Measurements from ENCODE around the gene AGFG2. TPM values are rescaled to one million over a fixed set of nuclear protein-coding genes. Genes with fewer than 3 reads are reported as not detected.
A peak's percentile ranks its signal among the peaks of the same experiment; 100 is the strongest.
"Not testable (repeated sequence)": the region's sequence is repeated elsewhere in the genome, so short reads cannot be mapped to it uniquely, and the experiment has no call there.

AGFG2 gene
- total RNA-seq, 1 donor from 2014 or later, result 22.9 TPM

DNA sequence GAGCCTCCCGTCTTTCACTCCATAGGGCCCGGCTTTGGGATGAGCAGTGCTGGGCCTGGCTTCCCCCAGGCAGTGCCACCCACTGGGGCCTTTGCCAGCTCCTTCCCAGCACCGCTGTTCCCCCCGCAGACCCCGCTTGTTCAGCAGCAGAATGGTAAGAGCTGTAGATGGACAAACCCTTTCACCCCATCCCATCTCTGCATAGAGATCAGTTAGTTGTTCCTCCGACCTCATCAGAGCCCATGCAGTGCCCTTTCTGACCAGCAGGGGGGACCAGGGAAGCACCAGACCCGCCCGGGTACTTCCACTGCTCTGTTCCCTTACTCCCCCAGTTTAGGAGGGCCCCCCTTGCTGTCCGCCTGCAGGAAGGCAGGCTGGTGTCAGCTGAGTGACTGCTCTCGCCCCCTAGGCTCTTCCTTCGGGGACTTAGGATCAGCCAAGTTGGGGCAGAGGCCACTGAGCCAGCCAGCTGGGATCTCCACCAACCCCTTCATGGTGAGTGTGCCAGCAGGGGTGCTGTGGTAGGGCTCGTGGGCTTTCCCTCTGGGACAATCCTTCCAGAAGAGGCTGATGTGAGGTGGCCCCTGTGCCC is 24.9 kb downstream of the AGFG2 start:
- DNase-seq (peak; percentile 87), ATAC-seq (peak; percentile 75 to 76)
- Histone ChIP-seq H3K27me3 (ENCODE audit: low read depth) (no peaks in the 10 kb centered on the region), H3K36me3 (peaks cover 35% of the 10 kb centered on the region), H3K4me1 (peaks cover 14% of the 10 kb centered on the region), H3K9me3 (no peaks in the 10 kb centered on the region), H3K27ac (no peak overlapping the region), H3K4me3 (no peak overlapping the region)
- TF ChIP-seq, protein P1, sequence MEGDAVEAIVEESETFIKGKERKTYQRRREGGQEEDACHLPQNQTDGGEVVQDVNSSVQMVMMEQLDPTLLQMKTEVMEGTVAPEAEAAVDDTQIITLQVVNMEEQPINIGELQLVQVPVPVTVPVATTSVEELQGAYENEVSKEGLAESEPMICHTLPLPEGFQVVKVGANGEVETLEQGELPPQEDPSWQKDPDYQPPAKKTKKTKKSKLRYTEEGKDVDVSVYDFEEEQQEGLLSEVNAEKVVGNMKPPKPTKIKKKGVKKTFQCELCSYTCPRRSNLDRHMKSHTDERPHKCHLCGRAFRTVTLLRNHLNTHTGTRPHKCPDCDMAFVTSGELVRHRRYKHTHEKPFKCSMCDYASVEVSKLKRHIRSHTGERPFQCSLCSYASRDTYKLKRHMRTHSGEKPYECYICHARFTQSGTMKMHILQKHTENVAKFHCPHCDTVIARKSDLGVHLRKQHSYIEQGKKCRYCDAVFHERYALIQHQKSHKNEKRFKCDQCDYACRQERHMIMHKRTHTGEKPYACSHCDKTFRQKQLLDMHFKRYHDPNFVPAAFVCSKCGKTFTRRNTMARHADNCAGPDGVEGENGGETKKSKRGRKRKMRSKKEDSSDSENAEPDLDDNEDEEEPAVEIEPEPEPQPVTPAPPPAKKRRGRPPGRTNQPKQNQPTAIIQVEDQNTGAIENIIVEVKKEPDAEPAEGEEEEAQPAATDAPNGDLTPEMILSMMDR (IDR thresholded peaks at IDR 0.05), result peak; percentile 96
- intact Hi-C loops (cut with DNase I), result loop anchor here (10.0 kb wide), 1 partner anchor 131 kb away; the partner anchor contains the start of gene GIGYF1

DNA sequence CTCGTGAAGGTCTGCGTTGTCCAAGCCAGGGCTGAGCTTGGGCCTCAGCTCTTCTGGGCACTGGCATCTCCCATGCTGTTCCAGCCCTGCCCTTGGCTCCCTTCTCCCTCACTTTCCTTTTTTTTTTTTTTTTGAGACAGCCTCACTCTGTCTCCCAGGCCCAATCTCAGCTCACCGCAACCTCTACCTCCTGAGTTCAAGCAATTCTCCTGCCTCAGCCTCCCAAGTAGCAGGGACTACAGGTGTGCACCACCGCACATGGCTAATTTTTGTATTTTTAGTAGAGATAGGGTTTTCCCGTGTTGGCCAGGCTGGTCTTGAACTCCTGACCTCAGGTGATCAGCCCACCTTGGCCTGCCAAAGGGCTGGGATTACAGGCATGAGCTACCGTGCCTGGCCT is 25.4 kb downstream of the AGFG2 start:
- Histone ChIP-seq H3K36me3 (peaks cover 35% of the 10 kb centered on the region), H3K4me1 (peaks cover 14% of the 10 kb centered on the region)
- not testable (repeated sequence) for H3K27ac ChIP-seq; H3K4me3 ChIP-seq; H3K9me3 ChIP-seq; ATAC-seq; DNase-seq; H3K27me3 ChIP-seq (ENCODE audit: low read depth)
- intact Hi-C loops (cut with DNase I), result loop anchor here (10.0 kb wide), 1 partner anchor 130 kb away; the partner anchor contains the start of gene GIGYF1

DNA sequence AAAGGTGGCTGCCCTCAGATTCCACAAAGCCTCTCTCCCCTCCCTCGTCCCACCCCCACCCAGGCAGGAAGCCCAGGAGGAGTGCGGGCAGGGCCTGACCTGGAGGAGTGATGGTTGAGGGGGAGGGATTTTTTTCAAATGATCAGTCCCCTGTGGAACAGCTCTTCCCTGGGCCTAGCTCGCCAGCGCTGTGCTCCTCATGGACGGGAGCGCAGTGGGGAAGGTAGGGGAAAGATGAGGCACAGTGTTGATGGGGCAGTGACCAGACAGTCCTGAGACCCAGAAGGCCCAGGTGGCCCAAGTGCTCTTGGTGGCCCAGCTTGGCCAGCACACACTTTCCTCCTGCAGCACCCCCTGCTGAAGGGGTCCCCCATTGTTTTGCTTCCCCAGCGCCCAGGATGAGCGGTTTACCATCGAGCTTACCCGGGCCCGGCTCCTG is 26.1 kb downstream of the AGFG2 start:
- H3K27ac ChIP-seq, result no peak overlapping the region
- no peaks in the 10 kb centered on the region for H3K9me3 ChIP-seq
- H3K36me3 ChIP-seq, result peaks cover 35% of the 10 kb centered on the region
- TF ChIP-seq, protein P1 (IDR thresholded peaks at IDR 0.05), result no peak
- no peak for DNase-seq
- H3K4me1 ChIP-seq, result peaks cover 15% of the 10 kb centered on the region
- no peak overlapping the region for H3K4me3 ChIP-seq
- no peak for ATAC-seq
- intact Hi-C loops (cut with DNase I), result loop anchor here (10.0 kb wide), 1 partner anchor 130 kb away; the partner anchor contains the start of gene GIGYF1
- no peaks in the 10 kb centered on the region for H3K27me3 ChIP-seq (ENCODE audit: low read depth)

DNA sequence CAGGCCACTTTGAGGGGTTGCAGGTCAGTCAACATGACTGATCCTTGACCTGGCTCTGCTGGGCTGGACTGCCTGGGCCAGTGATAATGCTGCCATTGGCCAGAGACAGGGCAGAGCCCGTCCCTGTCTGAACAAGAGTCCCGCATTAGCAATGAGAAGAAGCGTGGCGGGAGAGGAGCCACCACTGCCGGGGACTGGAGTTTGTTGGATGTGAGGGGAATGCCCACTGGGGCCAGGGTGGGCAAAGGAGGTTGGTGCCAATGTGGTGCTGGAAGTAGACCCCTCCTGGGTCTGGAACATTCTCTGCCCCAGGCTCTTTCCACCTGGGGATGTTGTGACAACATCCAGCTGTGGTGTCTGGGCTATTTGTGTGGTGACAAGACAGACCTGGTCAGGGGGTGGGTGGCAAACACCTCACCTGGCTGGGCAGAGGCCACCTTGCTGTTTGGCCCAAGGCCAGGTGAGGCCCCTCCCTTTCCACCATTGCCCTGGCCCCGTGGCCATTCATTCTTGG is 27.1 kb downstream of the AGFG2 start:
- Histone ChIP-seq H3K4me3 (no peak overlapping the region), H3K36me3 (peaks cover 35% of the 10 kb centered on the region), H3K27me3 (ENCODE audit: low read depth) (no peaks in the 10 kb centered on the region), H3K9me3 (no peaks in the 10 kb centered on the region), H3K27ac (no peak overlapping the region), H3K4me1 (peaks cover 24% of the 10 kb centered on the region)
- intact Hi-C loops (cut with DNase I), result loop anchor here (10.0 kb wide), 1 partner anchor 129 kb away; the partner anchor contains the start of gene GIGYF1
- DNase-seq (no peak), ATAC-seq (no peak)
- TF ChIP-seq, protein P1 (IDR thresholded peaks at IDR 0.05), result no peak

DNA sequence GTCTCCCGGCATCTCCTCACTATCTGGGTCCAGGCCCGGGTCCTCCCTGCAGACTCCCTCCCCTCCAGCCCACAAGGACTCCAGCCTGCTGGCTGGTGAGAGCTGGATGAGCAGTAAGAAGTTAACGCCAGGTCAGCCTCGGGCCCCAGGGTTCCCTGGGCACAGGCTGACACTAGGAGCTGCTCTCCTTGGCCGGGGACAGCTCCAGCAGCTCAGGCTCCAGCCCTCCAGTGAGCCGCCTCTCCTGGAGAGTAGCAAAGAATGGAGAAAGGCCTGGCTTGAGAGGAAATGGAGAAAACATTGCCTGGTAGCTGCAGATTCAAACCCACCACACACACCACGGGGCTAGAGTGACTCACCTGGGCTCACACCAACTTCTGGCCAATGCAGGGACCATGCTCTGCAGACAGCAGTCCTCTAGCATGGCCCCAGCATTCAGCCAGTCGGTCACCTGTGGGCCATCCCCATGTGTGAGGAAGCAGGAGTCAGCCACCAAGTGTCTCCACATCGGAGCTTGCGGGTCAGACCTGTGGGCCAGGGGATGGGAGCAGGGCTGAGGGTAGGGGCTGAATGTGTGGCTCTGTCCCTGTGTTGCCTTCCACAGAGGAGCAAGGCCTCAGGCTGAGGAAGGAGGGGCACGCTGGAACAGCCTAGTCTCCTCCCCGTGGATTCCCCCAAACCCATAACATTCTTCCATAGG is 28.2 kb downstream of the AGFG2 start:
- Histone ChIP-seq H3K4me1 (peaks cover 27% of the 10 kb centered on the region), H3K9me3 (no peaks in the 10 kb centered on the region), H3K36me3 (peaks cover 25% of the 10 kb centered on the region), H3K27ac (no peak overlapping the region), H3K4me3 (no peak overlapping the region), H3K27me3 (ENCODE audit: low read depth) (no peaks in the 10 kb centered on the region)
- ATAC-seq, result no peak
- TF ChIP-seq, protein P1 (IDR thresholded peaks at IDR 0.05), result no peak
- intact Hi-C loops (cut with DNase I), result loop anchor here (10.0 kb wide), 1 partner anchor 128 kb away; the partner anchor contains the start of gene GIGYF1
- DNase-seq, result no peak
